ENCODE measurements around the gene ZNF333. TPM values are rescaled to one million over a fixed set of nuclear protein-coding genes. Genes with fewer than 3 reads are reported as not detected.

The ZNF333 gene
- total RNA-seq, 1 donor from 2014 or later = 26.2 TPM

GRCh38 chr19:14782626-14783409 is 93.0 kb downstream of the ZNF333 start:
- Mint-ChIP-seq H3K27ac (no peak overlapping the region), H3K4me1 (peaks cover 48% of the 10 kb centered on the region), H3K4me3 (no peak overlapping the region), H3K9me3 (no peaks in the 10 kb centered on the region), H3K27me3 (peaks cover 4% of the 10 kb centered on the region), H3K36me3 (ENCODE audit: low read depth) (no peaks in the 10 kb centered on the region)
- POLR2A ChIA-PET = no interaction called here
- CTCF ChIA-PET = no interaction called here
- DNase-seq = no peak
- no peak for TF ChIP-seq CTCF (IDR thresholded peaks at IDR 0.05)
- intact Hi-C loops (cut with micrococcal nuclease) = no loop called here
- ATAC-seq (ENCODE audit: low read depth) = no peak

Other genes with a start within 250 kb of the ZNF333 start
- gene PTGER1, start 214.7 kb upstream of the ZNF333 start, total RNA-seq = not detected in 2 replicates
- gene GIPC1, start 193.9 kb upstream of the ZNF333 start, total RNA-seq = 13.9 and 15.3 TPM in 2 replicates
- 56.1 and 58.7 TPM in 2 replicates for gene DNAJB1, start 171.7 kb upstream of the ZNF333 start, total RNA-seq
- gene TECR, start 160.5 kb upstream of the ZNF333 start, total RNA-seq = 55.3 and 58.6 TPM in 2 replicates
- gene NDUFB7, start 118.0 kb upstream of the ZNF333 start, total RNA-seq = 108 and 129 TPM in 2 replicates
- gene CLEC17A, start 107.0 kb upstream of the ZNF333 start, total RNA-seq = 111 and 123 TPM in 2 replicates
- gene ADGRE3, start 15.2 kb upstream of the ZNF333 start, total RNA-seq = not detected in 2 replicates
- gene ADGRE2, start 88.5 kb downstream of the ZNF333 start, total RNA-seq = 0.91 and 0.93 TPM in 2 replicates
- gene OR7A5, start 145.1 kb downstream of the ZNF333 start, total RNA-seq = not detected in 2 replicates
- gene OR7C1, start 145.1 kb downstream of the ZNF333 start, total RNA-seq = not detected in 2 replicates
- not detected in 2 replicates for gene OR7A10, start 158.9 kb downstream of the ZNF333 start, total RNA-seq
- not detected in 2 replicates for gene OR7A17, start 196.1 kb downstream of the ZNF333 start, total RNA-seq

All from activated B cell treated with CpG ODN at 0.5 μM for 24 hours (primary cell).